Panc1 (cell line): ENCODE data around the gene TMCO4. TPM values are rescaled to one million over a fixed set of nuclear protein-coding genes. Genes with fewer than 3 reads are reported as not detected.

ENCODE experiments used
- ATAC-seq: fragments of 200-7000 bp; cut with Tn5 transposase; 2 replicates; pipeline ENCODE4 v1.9.1; 2020; ENCODE audit warnings: mild to moderate bottlenecking, moderate library complexity
- BruUV-seq: library from RNA; stranded (reverse); fragments of 400-500 nt; replicated peaks from 2 replicates; lab custom pipeline; 2021; lab: Mats Ljungman, UMichigan
- CTCF ChIA-PET: fragments of 300-600 bp; sonication (Branson Sonifier 250); formaldehyde crosslinking; loops from one replicate; lab custom pipeline; 2022; ENCODE audit warnings: antibody characterized with exemption; lab: Charles Lee
- POLR2A ChIA-PET: fragments of 300-600 bp; sonication (Branson Sonifier 250); formaldehyde crosslinking; loops from one replicate; lab custom pipeline; 2022; ENCODE audit warnings: antibody characterized with exemption; lab: Charles Lee
- DNase-seq: peaks from one replicate; pipeline ENCODE4 v3.0.0-alpha.2; 2010; ENCODE audit warnings: low read depth, low spot score
- H3K27ac ChIP-seq: 2 replicates; pipeline ENCODE4 v1.5.1; 2011; ENCODE audit warnings: mild to moderate bottlenecking, low read length, inconsistent platforms
- H3K27me3 ChIP-seq: fragments of 200-500 bp; sonication (Bioruptor generic); 2 replicates; pipeline ENCODE4 v1.6.0; 2014; ENCODE audit warnings: low read length, inconsistent platforms; ENCODE audit not compliant: control insufficient read depth, insufficient read depth
- H3K36me3 ChIP-seq: fragments of 200-500 bp; sonication (Bioruptor generic); 2 replicates; pipeline ENCODE4 v1.5.1; 2014; ENCODE audit warnings: inconsistent platforms, mild to moderate bottlenecking, low read length, moderate library complexity; ENCODE audit not compliant: control insufficient read depth, insufficient read depth
- H3K4me1 ChIP-seq: 2 replicates; pipeline ENCODE4 v1.5.1; 2011; ENCODE audit warnings: inconsistent platforms, mild to moderate bottlenecking, low read length, moderate library complexity; ENCODE audit not compliant: control insufficient read depth, insufficient read depth
- H3K4me3 ChIP-seq, 2 experiments: 2 replicates each; pipeline ENCODE4 v1.5.1; 2011 to 2012; ENCODE audit warnings: low read depth in 2 of 2, low read length in 2 of 2, mild to moderate bottlenecking in 2 of 2, inconsistent platforms in 1 of 2, moderate library complexity in 1 of 2
- H3K9me3 ChIP-seq: fragments of 200-500 bp; sonication (Bioruptor generic); 2 replicates; pipeline ENCODE4 v1.5.1; 2014; ENCODE audit warnings: low read depth, mild to moderate bottlenecking, inconsistent platforms, low read length, moderate library complexity; ENCODE audit not compliant: control insufficient read depth, insufficient read depth
- SIN3A ChIP-seq: IDR thresholded peaks from 2 replicates; pipeline ENCODE4 v1.6.1; 2012; ENCODE audit warnings: low read depth, mild to moderate bottlenecking, low read length, moderate library complexity, borderline replicate concordance; ENCODE audit not compliant: insufficient read depth
- in situ Hi-C: cut with HindIII; loops from 2 replicates; pipeline ENCODE4 v1.10.0; 2016; ENCODE audit warnings: low sequenced_read_pairs, low pct_unique_long_range_greater_than_20kb
- intact Hi-C: fragments of 100-400 bp; cut with micrococcal nuclease; formaldehyde crosslinking; loops from one replicate; pipeline ENCODE4 v1.10.0; 2022; ENCODE audit not compliant: unreplicated experiment
- total RNA-seq: library from RNA; stranded (reverse); gene quantifications from one replicate; pipeline ENCODE4 v1.2.1, GENCODE V29; 2021; ENCODE audit not compliant: unreplicated experiment
- TF ChIP-seq, protein P1 (sequence below), 2 experiments: IDR thresholded peaks; 2 replicates each; pipeline ENCODE4 v1.6.1; 2011 to 2012; ENCODE audit warnings: low read depth in 2 of 2, control low read depth in 1 of 2, low read length in 1 of 2, mild to moderate bottlenecking in 1 of 2, moderate library complexity in 1 of 2; ENCODE audit not compliant: insufficient read depth in 1 of 2

The TMCO4 gene
- total RNA-seq, 1 experiment from 2014 or later = 13.2 TPM

DNA sequence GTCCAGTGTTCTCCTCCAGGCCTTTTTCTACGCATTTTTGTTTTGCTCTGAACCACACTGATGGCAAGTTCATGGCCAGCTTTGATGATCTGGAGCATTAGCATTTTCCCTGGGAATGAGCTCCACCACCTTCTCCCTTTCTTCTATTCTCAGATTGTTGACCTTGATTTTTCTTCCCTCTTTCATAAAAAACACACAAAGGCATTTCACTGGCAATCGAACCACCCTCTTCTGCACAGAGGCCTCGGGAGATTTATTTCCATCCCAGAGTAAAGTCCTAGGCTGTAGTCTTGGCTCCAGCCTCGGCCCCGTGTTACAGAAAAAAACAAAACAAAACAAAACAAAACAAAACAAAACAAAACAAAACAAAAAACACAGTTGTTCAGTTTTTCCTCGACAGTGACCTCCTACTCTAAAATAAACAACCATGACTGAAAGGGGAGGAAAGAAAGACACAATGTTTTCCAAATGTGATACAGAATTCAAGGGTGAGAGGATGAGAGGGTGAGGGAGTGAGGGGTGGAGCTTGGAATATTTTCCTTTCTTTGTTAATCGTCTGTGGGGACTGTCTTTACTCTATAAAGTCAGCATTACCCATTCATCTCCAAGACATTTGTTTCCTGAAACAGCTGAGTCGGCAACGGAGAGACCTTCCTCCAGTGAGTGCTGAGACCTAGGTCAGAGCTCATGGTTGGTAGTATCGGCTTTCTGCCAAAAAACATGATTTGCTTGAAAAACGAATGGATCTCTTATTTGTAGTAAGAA is 45.2 kb upstream of the TMCO4 start:
- Histone ChIP-seq H3K36me3 (no peaks in the 10 kb centered on the region), H3K27ac (no peak overlapping the region), H3K9me3 (no peaks in the 10 kb centered on the region), H3K27me3 (no peaks in the 10 kb centered on the region), H3K4me1 (no peaks in the 10 kb centered on the region; the same call in 1 of the 2 replicates), H3K4me3 (no peak overlapping the region)
- no peak for ATAC-seq
- ChIA-PET CTCF (no interaction called here), POLR2A (no interaction called here)
- intact Hi-C loops = no loop called here
- in situ Hi-C loops = no loop called here
- no peak for DNase-seq
- TF ChIP-seq, protein P1, sequence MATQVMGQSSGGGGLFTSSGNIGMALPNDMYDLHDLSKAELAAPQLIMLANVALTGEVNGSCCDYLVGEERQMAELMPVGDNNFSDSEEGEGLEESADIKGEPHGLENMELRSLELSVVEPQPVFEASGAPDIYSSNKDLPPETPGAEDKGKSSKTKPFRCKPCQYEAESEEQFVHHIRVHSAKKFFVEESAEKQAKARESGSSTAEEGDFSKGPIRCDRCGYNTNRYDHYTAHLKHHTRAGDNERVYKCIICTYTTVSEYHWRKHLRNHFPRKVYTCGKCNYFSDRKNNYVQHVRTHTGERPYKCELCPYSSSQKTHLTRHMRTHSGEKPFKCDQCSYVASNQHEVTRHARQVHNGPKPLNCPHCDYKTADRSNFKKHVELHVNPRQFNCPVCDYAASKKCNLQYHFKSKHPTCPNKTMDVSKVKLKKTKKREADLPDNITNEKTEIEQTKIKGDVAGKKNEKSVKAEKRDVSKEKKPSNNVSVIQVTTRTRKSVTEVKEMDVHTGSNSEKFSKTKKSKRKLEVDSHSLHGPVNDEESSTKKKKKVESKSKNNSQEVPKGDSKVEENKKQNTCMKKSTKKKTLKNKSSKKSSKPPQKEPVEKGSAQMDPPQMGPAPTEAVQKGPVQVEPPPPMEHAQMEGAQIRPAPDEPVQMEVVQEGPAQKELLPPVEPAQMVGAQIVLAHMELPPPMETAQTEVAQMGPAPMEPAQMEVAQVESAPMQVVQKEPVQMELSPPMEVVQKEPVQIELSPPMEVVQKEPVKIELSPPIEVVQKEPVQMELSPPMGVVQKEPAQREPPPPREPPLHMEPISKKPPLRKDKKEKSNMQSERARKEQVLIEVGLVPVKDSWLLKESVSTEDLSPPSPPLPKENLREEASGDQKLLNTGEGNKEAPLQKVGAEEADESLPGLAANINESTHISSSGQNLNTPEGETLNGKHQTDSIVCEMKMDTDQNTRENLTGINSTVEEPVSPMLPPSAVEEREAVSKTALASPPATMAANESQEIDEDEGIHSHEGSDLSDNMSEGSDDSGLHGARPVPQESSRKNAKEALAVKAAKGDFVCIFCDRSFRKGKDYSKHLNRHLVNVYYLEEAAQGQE (IDR thresholded peaks at IDR 0.05; ENCODE audit: insufficient read depth in 1 of 2, low read depth in 2 of 2, low read length in 1 of 2) = no peak
- BruUV-seq = no TSS peak

DNA sequence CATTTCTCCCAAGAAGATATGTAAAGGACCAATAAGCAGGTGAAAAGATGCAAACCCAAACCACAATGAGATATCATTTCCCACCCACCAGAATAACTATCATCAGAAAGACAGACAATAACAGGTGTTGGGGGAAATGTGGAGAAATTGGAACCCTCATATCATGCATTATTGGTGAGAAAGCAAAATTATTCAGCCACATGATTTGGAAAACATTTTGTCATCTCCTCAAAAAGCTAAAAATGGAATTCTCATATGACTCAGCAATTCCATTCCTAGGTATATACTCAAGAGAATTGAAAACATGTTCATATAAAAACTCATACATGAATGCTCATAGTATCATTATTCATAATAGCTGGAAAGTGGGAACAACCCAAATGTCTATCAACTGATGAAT is 40.5 kb upstream of the TMCO4 start:
- CTCF ChIA-PET = no interaction called here
- no peak for DNase-seq
- in situ Hi-C loops = no loop called here

More for the DNA sequence above, 40.5 kb upstream of the TMCO4 start:
- H3K9me3 ChIP-seq = no peaks in the 10 kb centered on the region
- no peak for ATAC-seq
- H3K27ac ChIP-seq = no peak overlapping the region
- no peaks in the 10 kb centered on the region for H3K4me1 ChIP-seq
- no peaks in the 10 kb centered on the region for H3K36me3 ChIP-seq
- POLR2A ChIA-PET = no interaction called here
- TF ChIP-seq, protein P1 (IDR thresholded peaks at IDR 0.05; ENCODE audit: insufficient read depth in 1 of 2, low read depth in 2 of 2, low read length in 1 of 2) = no peak
- no peak for TF ChIP-seq SIN3A
- H3K4me3 ChIP-seq = no peak overlapping the region
- intact Hi-C loops = no loop called here
- no peaks in the 10 kb centered on the region for H3K27me3 ChIP-seq
- BruUV-seq = no TSS peak
